Keratinocyte (primary cell): Measurements from ENCODE around the gene CANT1. TPM values are rescaled to one million over a fixed set of nuclear protein-coding genes. Genes with fewer than 3 reads are reported as not detected.
A peak's percentile ranks its signal among the peaks of the same experiment; 100 is the strongest.

ENCODE experiments used
- DNase-seq: peaks from one replicate; pipeline ENCODE4 v3.0.0-alpha.2; 2011; ENCODE audit warnings: low read depth, missing footprints, low spot score
- FAIRE-seq: peaks from 2 replicates; lab custom pipeline; 2011; peaks lifted over from hg19 to GRCh38; lab: Jason Lieb, UNC
- H2AFZ ChIP-seq: 2 replicates; pipeline ENCODE4 v1.6.0; 2012; ENCODE audit warnings: low read length, control low read depth, inconsistent platforms; ENCODE audit not compliant: control insufficient read depth
- H3K27ac ChIP-seq: 2 replicates; pipeline ENCODE4 v1.5.1; 2011; ENCODE audit warnings: low read length; ENCODE audit not compliant: control insufficient read depth, insufficient read depth
- H3K27me3 ChIP-seq: 3 replicates; pipeline ENCODE4 v1.6.0; 2011; ENCODE audit warnings: low read length; ENCODE audit not compliant: control insufficient read depth, insufficient read depth; ENCODE audit errors: extremely low read depth
- H3K36me3 ChIP-seq, 2 experiments: 2 replicates in 1 of 2; 3 replicates in 1 of 2; pipeline ENCODE4 v1.5.1; 2011; ENCODE audit warnings: low read length in 2 of 2, mild to moderate bottlenecking in 1 of 2; ENCODE audit not compliant: control insufficient read depth in 2 of 2, insufficient read depth in 2 of 2; ENCODE audit errors: extremely low read depth in 1 of 2
- H3K4me1 ChIP-seq: 3 replicates; pipeline ENCODE4 v1.5.1; 2011; ENCODE audit warnings: low read length; ENCODE audit not compliant: control insufficient read depth, insufficient read depth; ENCODE audit errors: extremely low read depth
- H3K4me2 ChIP-seq: 3 replicates; pipeline ENCODE4 v1.6.0; 2011; ENCODE audit warnings: low read depth, low read length; ENCODE audit not compliant: control insufficient read depth, insufficient read depth; ENCODE audit errors: extremely low read depth
- H3K4me3 ChIP-seq, 3 experiments: fragments of 200-600 bp in 1 of 3; sonication (generic) in 1 of 3; 2 replicates in 2 of 3; 3 replicates in 1 of 3; pipeline ENCODE4 v1.5.1; 2011 to 2016; ENCODE audit warnings: low read length in 3 of 3, mild to moderate bottlenecking in 3 of 3, control low read depth in 2 of 3, inconsistent platforms in 1 of 3, low read depth in 1 of 3, mixed read lengths in 1 of 3, mixed run types in 1 of 3, moderate library complexity in 1 of 3; ENCODE audit not compliant: control insufficient read depth in 2 of 3, insufficient read depth in 2 of 3; ENCODE audit errors: extremely low read depth in 1 of 3
- H3K79me2 ChIP-seq: 2 replicates; pipeline ENCODE4 v1.6.0; 2012; ENCODE audit warnings: low read length; ENCODE audit not compliant: control insufficient read depth, insufficient read depth
- H3K9ac ChIP-seq: 3 replicates; pipeline ENCODE4 v1.6.0; 2011; ENCODE audit warnings: low read length; ENCODE audit not compliant: control insufficient read depth, insufficient read depth; ENCODE audit errors: extremely low read depth
- H3K9me1 ChIP-seq: 3 replicates; pipeline ENCODE4 v1.6.0; 2011; ENCODE audit warnings: low read length; ENCODE audit not compliant: control insufficient read depth, insufficient read depth; ENCODE audit errors: extremely low read depth
- H3K9me3 ChIP-seq: 2 replicates; pipeline ENCODE4 v1.5.1; 2012; ENCODE audit warnings: low read depth, low read length; ENCODE audit not compliant: control insufficient read depth
- H4K20me1 ChIP-seq: 3 replicates; pipeline ENCODE4 v1.6.0; 2011; ENCODE audit warnings: low read length; ENCODE audit not compliant: control insufficient read depth, insufficient read depth; ENCODE audit errors: extremely low read depth
- EZH2 ChIP-seq: IDR thresholded peaks from one replicate; pipeline ENCODE4 v1.6.1; 2012; ENCODE audit warnings: inconsistent platforms, mild to moderate bottlenecking, low read length, moderate library complexity
- dilution Hi-C: fragments of 300-500 bp; cut with MboI; formaldehyde crosslinking; loops from one replicate; pipeline ENCODE4 v1.7.0; 2020; ENCODE audit warnings: low sequenced_read_pairs; ENCODE audit not compliant: extremely low pct_ligation_motif_present
- polyA plus RNA-seq, 5 experiments: library from polyadenylated mRNA; depleted of rRNA in 3 of 5; stranded (reverse) in 3 of 5; stranded (forward) in 1 of 5; unstranded in 1 of 5; fragments of >200 nt; gene quantifications; 1 replicate in 1 of 5; 2 replicates in 3 of 5; 3 replicates in 1 of 5; pipeline versions ENCODE4 v1.2.1 to v1.2.3, GENCODE V29; 2011 to 2012; ENCODE audit warnings: missing spikeins in 2 of 5, low read depth in 1 of 5, low replicate concordance in 1 of 5
- TF ChIP-seq, protein P1 (sequence below), 3 experiments: IDR thresholded peaks in 1 of 3; conservative IDR thresholded peaks in 1 of 3; optimal IDR thresholded peaks in 1 of 3; 2 replicates in 2 of 3; 3 replicates in 1 of 3; pipeline versions ENCODE3 to v1.5.1; 2011; ENCODE audit warnings: low read length in 3 of 3, mild to moderate bottlenecking in 3 of 3, moderate library complexity in 2 of 3, control low read depth in 1 of 3, inconsistent platforms in 1 of 3; ENCODE audit not compliant: insufficient read depth in 2 of 3; ENCODE audit errors: extremely low read depth in 1 of 3

The CANT1 gene
- polyA plus RNA-seq, 1 donor (not counting 4 experiments of a cell fraction or from before 2014, with no cell fraction given): 53.2 TPM

DNA sequence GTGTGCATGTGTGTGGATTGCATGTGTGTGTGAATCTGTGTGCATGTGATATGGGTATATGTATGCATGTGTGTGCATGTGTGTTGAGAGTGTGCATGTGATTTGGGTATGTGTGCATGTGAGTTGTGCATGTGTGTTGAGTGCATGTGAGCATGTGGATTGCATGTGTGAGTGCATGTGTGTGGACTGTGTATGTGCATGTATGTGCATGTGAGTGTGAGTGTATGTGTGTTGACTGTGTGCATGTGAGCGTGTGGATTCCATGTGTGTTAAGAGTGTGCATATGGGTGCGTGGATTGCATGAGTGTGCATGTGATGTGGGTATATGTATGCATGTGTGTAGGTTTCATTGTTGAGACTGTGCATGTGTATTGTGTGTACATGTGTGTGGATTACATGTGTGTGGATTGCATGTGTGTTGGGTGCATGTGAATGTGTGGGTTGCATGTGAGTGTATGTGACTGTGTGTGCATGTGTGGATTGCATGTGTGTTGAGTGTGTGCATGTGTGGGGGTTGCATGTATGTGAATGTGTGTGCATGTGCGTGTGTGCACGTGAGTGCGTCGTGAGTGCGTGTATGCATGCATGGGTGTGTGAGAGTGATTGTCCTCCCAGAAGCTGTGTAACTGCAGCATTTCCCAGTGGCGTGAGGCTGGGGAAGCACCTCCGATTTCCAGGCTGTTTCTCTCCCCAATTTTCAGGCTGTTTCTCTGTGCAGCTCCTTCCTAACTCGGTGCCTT, 33.8 kb upstream of the CANT1 start:
- H3K4me2 ChIP-seq: no peak overlapping the region
- no peak overlapping the region for H2AFZ ChIP-seq
- no peaks in the 10 kb centered on the region for H4K20me1 ChIP-seq
- H3K4me1 ChIP-seq: peaks cover 20% of the 10 kb centered on the region
- no peak overlapping the region for H3K9ac ChIP-seq
- H3K79me2 ChIP-seq: no peaks in the 10 kb centered on the region
- TF ChIP-seq EZH2: no peak
- TF ChIP-seq, protein P1, sequence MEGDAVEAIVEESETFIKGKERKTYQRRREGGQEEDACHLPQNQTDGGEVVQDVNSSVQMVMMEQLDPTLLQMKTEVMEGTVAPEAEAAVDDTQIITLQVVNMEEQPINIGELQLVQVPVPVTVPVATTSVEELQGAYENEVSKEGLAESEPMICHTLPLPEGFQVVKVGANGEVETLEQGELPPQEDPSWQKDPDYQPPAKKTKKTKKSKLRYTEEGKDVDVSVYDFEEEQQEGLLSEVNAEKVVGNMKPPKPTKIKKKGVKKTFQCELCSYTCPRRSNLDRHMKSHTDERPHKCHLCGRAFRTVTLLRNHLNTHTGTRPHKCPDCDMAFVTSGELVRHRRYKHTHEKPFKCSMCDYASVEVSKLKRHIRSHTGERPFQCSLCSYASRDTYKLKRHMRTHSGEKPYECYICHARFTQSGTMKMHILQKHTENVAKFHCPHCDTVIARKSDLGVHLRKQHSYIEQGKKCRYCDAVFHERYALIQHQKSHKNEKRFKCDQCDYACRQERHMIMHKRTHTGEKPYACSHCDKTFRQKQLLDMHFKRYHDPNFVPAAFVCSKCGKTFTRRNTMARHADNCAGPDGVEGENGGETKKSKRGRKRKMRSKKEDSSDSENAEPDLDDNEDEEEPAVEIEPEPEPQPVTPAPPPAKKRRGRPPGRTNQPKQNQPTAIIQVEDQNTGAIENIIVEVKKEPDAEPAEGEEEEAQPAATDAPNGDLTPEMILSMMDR (optimal IDR thresholded peaks at IDR 0.05 in 1 of 3, IDR thresholded peaks at IDR 0.05 in 1 of 3, conservative IDR thresholded peaks at IDR 0.05 in 1 of 3; ENCODE audit: extremely low read depth in 1 of 3, insufficient read depth in 2 of 3, low read length in 3 of 3): no peak
- no peak overlapping the region for H3K27ac ChIP-seq
- no peaks in the 10 kb centered on the region for H3K9me3 ChIP-seq
- no peaks in the 10 kb centered on the region for H3K36me3 ChIP-seq
- H3K4me3 ChIP-seq: no peak overlapping the region
- peaks cover 4% of the 10 kb centered on the region for H3K27me3 ChIP-seq
- H3K9me1 ChIP-seq: no peaks in the 10 kb centered on the region
- DNase-seq (no peak), FAIRE-seq (no peak)
- dilution Hi-C loops: loop anchor here (25.0 kb wide), 1 partner anchor 344 kb away; no protein-coding TSS in a partner anchor

GRCh38 chr17:79042421-79043190, 33.0 kb upstream of the CANT1 start:
- Histone ChIP-seq H3K9me3 (no peaks in the 10 kb centered on the region), H3K4me3 (no peak overlapping the region), H2AFZ (no peak overlapping the region), H3K36me3 (no peaks in the 10 kb centered on the region), H3K4me2 (no peak overlapping the region), H3K27me3 (peaks cover 4% of the 10 kb centered on the region), H3K9me1 (no peaks in the 10 kb centered on the region), H3K9ac (no peak overlapping the region), H3K4me1 (peaks cover 24% of the 10 kb centered on the region), H4K20me1 (no peaks in the 10 kb centered on the region), H3K27ac (no peak overlapping the region), H3K79me2 (no peaks in the 10 kb centered on the region)
- dilution Hi-C loops: loop anchor here (25.0 kb wide), 1 partner anchor 345 kb away; no protein-coding TSS in a partner anchor
- TF ChIP-seq, protein P1 (optimal IDR thresholded peaks at IDR 0.05 in 1 of 3, IDR thresholded peaks at IDR 0.05 in 1 of 3, conservative IDR thresholded peaks at IDR 0.05 in 1 of 3; ENCODE audit: extremely low read depth in 1 of 3, insufficient read depth in 2 of 3, low read length in 3 of 3): peak; percentile 96 to 99 (median 98)
- TF ChIP-seq EZH2: no peak
- DNase-seq (no peak), FAIRE-seq (peak; percentile 88)
